Activated naive CD4-positive, alpha-beta T cell treated with anti-CD3 and anti-CD28 coated beads, Interleukin-2, amount 50 U/mL, for 72 hours (primary cell): ENCODE data around the gene PRKN. TPM values are rescaled to one million over a fixed set of nuclear protein-coding genes. Genes with fewer than 3 reads are reported as not detected.
A peak's percentile ranks its signal among the peaks of the same experiment; 100 is the strongest.

Experiments used
- ATAC-seq, 2 donors: fragments of 150-1000 bp; cut with Tn5 transposase; 2 replicates each; pipeline ENCODE4 v1.10.0; 2021; ENCODE audit warnings: mild to moderate bottlenecking in 2 of 2, moderate library complexity in 2 of 2
- DNase-seq, 2 donors: peaks; one replicate each; pipeline ENCODE4 v3.0.0; 2021 to 2022; ENCODE audit warnings: low spot score in 2 of 2
- H3K27ac Mint-ChIP-seq, 2 donors: one replicate each; pipeline ENCODE4 v1.8.0; 2022; ENCODE audit warnings: mild to moderate bottlenecking in 2 of 2, mixed read lengths in 2 of 2
- H3K36me3 Mint-ChIP-seq, 2 donors: one replicate each; pipeline ENCODE4 v1.8.0; 2022; ENCODE audit warnings: mixed read lengths in 2 of 2
- H3K9me3 Mint-ChIP-seq, 2 donors: one replicate each; pipeline ENCODE4 v1.8.0; 2022; ENCODE audit warnings: mixed read lengths in 2 of 2
- total RNA-seq, 2 donors: library from RNA; stranded (reverse); gene quantifications; one replicate each; pipeline ENCODE4 v1.2.3, GENCODE V29; 2022

Gene PRKN
- total RNA-seq, 2 donors from 2014 or later = 0.57 to 4.1 TPM

- no peak for ATAC-seq
- peaks cover 10 to 12% of the 10 kb centered on the region in 2 donors for H3K9me3 Mint-ChIP-seq
- DNase-seq = no peak
- H3K36me3 Mint-ChIP-seq = peaks cover 0 to 8% of the 10 kb centered on the region in 2 donors
- H3K27ac Mint-ChIP-seq = no peak overlapping the region
These were observed 939.0 kb downstream of the PRKN start for GRCh38 chr6:161788531-161788930.

- DNase-seq (no peak), ATAC-seq (no peak)
- Mint-ChIP-seq H3K9me3 (no peaks in the 10 kb centered on the region), H3K27ac (no peak overlapping the region), H3K36me3 (no peaks in the 10 kb centered on the region)
These were observed 955.4 kb downstream of the PRKN start for GRCh38 chr6:161772176-161772575.

- ATAC-seq (no peak), DNase-seq (no peak)
- H3K9me3 Mint-ChIP-seq = peaks cover 0 to 4% of the 10 kb centered on the region in 2 donors
- no peak overlapping the region for H3K27ac Mint-ChIP-seq
- H3K36me3 Mint-ChIP-seq = no peaks in the 10 kb centered on the region
These were observed 965.6 kb downstream of the PRKN start for GRCh38 chr6:161761966-161762365.

- Mint-ChIP-seq H3K9me3 (no peaks in the 10 kb centered on the region), H3K27ac (no peak overlapping the region), H3K36me3 (no peaks in the 10 kb centered on the region)
These were observed 972.5 kb downstream of the PRKN start for GRCh38 chr6:161755080-161755479.

GRCh38 chr6:161750686-161751085 is 976.9 kb downstream of the PRKN start:
- ATAC-seq (no peak), DNase-seq (no peak)
- Mint-ChIP-seq H3K27ac (no peak overlapping the region), H3K9me3 (no peaks in the 10 kb centered on the region), H3K36me3 (no peaks in the 10 kb centered on the region)

More at GRCh38 chr6:161755080-161755479, 972.5 kb downstream of the PRKN start:
- ATAC-seq = no peak
- DNase-seq = no peak

GRCh38 chr6:161749576-161749975 is 978.0 kb downstream of the PRKN start:
- H3K27ac Mint-ChIP-seq = no peak overlapping the region

GRCh38 chr6:161748535-161749416 is 978.8 kb downstream of the PRKN start:
- peak in 1 of 2 donors; percentile 54 for DNase-seq
- no peak for ATAC-seq
- H3K27ac Mint-ChIP-seq = no peak overlapping the region
- no peaks in the 10 kb centered on the region for H3K36me3 Mint-ChIP-seq
- no peaks in the 10 kb centered on the region for H3K9me3 Mint-ChIP-seq

More at GRCh38 chr6:161749576-161749975, 978.0 kb downstream of the PRKN start:
- ATAC-seq (no peak), DNase-seq (no peak)
- Mint-ChIP-seq H3K9me3 (no peaks in the 10 kb centered on the region), H3K36me3 (no peaks in the 10 kb centered on the region)

- DNase-seq (no peak), ATAC-seq (no peak)
- H3K9me3 Mint-ChIP-seq = no peaks in the 10 kb centered on the region
- H3K27ac Mint-ChIP-seq = no peak overlapping the region
- no peaks in the 10 kb centered on the region for H3K36me3 Mint-ChIP-seq
These were observed 980.1 kb downstream of the PRKN start for GRCh38 chr6:161747506-161747905.

GRCh38 chr6:161745594-161746141 is 981.9 kb downstream of the PRKN start:
- no peaks in the 10 kb centered on the region for H3K36me3 Mint-ChIP-seq
- DNase-seq = no peak
- no peaks in the 10 kb centered on the region for H3K9me3 Mint-ChIP-seq
- H3K27ac Mint-ChIP-seq = no peak overlapping the region
- no peak for ATAC-seq

GRCh38 chr6:161745128-161745527 is 982.4 kb downstream of the PRKN start:
- ATAC-seq = no peak
- no peak overlapping the region for H3K27ac Mint-ChIP-seq
- no peak for DNase-seq
- H3K36me3 Mint-ChIP-seq = no peaks in the 10 kb centered on the region
- no peaks in the 10 kb centered on the region for H3K9me3 Mint-ChIP-seq

- Mint-ChIP-seq H3K27ac (no peak overlapping the region), H3K36me3 (no peaks in the 10 kb centered on the region), H3K9me3 (no peaks in the 10 kb centered on the region)
- no peak for ATAC-seq
- no peak for DNase-seq
These were observed 983.1 kb downstream of the PRKN start for GRCh38 chr6:161744211-161745067.

GRCh38 chr6:161743509-161744178 is 983.9 kb downstream of the PRKN start:
- ATAC-seq = no peak
- no peak for DNase-seq
- H3K27ac Mint-ChIP-seq = no peak overlapping the region
- H3K36me3 Mint-ChIP-seq = no peaks in the 10 kb centered on the region
- H3K9me3 Mint-ChIP-seq = no peaks in the 10 kb centered on the region

GRCh38 chr6:161740486-161740885 is 987.1 kb downstream of the PRKN start:
- no peak overlapping the region for H3K27ac Mint-ChIP-seq
- H3K36me3 Mint-ChIP-seq = no peaks in the 10 kb centered on the region
- no peaks in the 10 kb centered on the region for H3K9me3 Mint-ChIP-seq
- DNase-seq (no peak), ATAC-seq (no peak)

GRCh38 chr6:161736781-161737292 is 990.7 kb downstream of the PRKN start:
- Mint-ChIP-seq H3K27ac (no peak overlapping the region), H3K9me3 (no peaks in the 10 kb centered on the region), H3K36me3 (no peaks in the 10 kb centered on the region)
- ATAC-seq = no peak
- no peak for DNase-seq

GRCh38 chr6:161736326-161736725 is 991.2 kb downstream of the PRKN start:
- Mint-ChIP-seq H3K27ac (no peak overlapping the region), H3K36me3 (no peaks in the 10 kb centered on the region), H3K9me3 (no peaks in the 10 kb centered on the region)
- DNase-seq = no peak
- no peak for ATAC-seq

GRCh38 chr6:161732594-161732993 is 995.0 kb downstream of the PRKN start:
- Mint-ChIP-seq H3K27ac (no peak overlapping the region), H3K9me3 (peaks cover 12 to 15% of the 10 kb centered on the region in 2 donors), H3K36me3 (peaks cover 0 to 7% of the 10 kb centered on the region in 2 donors)
- DNase-seq (no peak), ATAC-seq (no peak)
